GM23338 (cell line): ENCODE data around the gene UGT2A1. TPM values are rescaled to one million over a fixed set of nuclear protein-coding genes. Genes with fewer than 3 reads are reported as not detected.

Source experiments
- ATAC-seq: fragments of 200-7000 bp; cut with Tn5 transposase; 3 replicates; pipeline ENCODE4 v1.9.1; 2020
- DNase-seq: peaks from one replicate; pipeline ENCODE4 v3.0.0-alpha.2; 2015; ENCODE audit warnings: low spot score
- H2AFZ ChIP-seq: fragments of 200-600 bp; sonication (generic); 2 replicates; pipeline ENCODE4 v1.8.0; 2016; ENCODE audit warnings: antibody characterized with exemption, mild to moderate bottlenecking, moderate library complexity
- H3F3A ChIP-seq: fragments of 200-600 bp; sonication (generic); replicated peaks from 2 replicates; pipeline ENCODE4 v1.8.0; 2017; ENCODE audit warnings: antibody characterized with exemption, mixed run types, low read depth
- H3K27ac ChIP-seq: fragments of 200-600 bp; sonication (generic); 2 replicates; pipeline ENCODE4 v1.6.1; 2016; ENCODE audit warnings: low read depth
- H3K27me3 ChIP-seq: fragments of 200-600 bp; sonication (generic); 2 replicates; pipeline ENCODE4 v1.8.0; 2016; ENCODE audit warnings: mild to moderate bottlenecking, mixed run types, moderate library complexity; ENCODE audit not compliant: insufficient read depth
- H3K36me3 ChIP-seq: fragments of 200-600 bp; sonication (generic); 2 replicates; pipeline ENCODE4 v1.8.0; 2016; ENCODE audit warnings: mild to moderate bottlenecking; ENCODE audit not compliant: insufficient read depth
- H3K4me1 ChIP-seq: fragments of 200-600 bp; sonication (generic); 2 replicates; pipeline ENCODE4 v1.8.0; 2016; ENCODE audit warnings: mild to moderate bottlenecking, moderate library complexity; ENCODE audit not compliant: insufficient read depth
- H3K4me2 ChIP-seq: fragments of 200-600 bp; sonication (generic); 2 replicates; pipeline ENCODE4 v1.7.1; 2017; ENCODE audit warnings: mixed run types
- H3K4me3 ChIP-seq: fragments of 200-600 bp; sonication (generic); 2 replicates; pipeline ENCODE4 v1.6.1; 2016; ENCODE audit warnings: mixed run types
- H3K79me2 ChIP-seq: fragments of 200-600 bp; sonication (generic); replicated peaks from 2 replicates; pipeline ENCODE4 v1.8.0; 2017; ENCODE audit warnings: mild to moderate bottlenecking; ENCODE audit not compliant: insufficient read depth
- H3K9me2 ChIP-seq: fragments of 200-600 bp; sonication (generic); 2 replicates; pipeline ENCODE4 v1.8.0; 2017; ENCODE audit not compliant: insufficient read depth
- H4K20me1 ChIP-seq: fragments of 200-600 bp; sonication (generic); replicated peaks from 2 replicates; pipeline ENCODE4 v1.8.0; 2017; ENCODE audit warnings: mild to moderate bottlenecking; ENCODE audit not compliant: insufficient read depth
- H3K27ac Mint-ChIP-seq: 2 replicates; pipeline ENCODE4 v1.8.0; 2020; ENCODE audit warnings: inconsistent platforms, mild to moderate bottlenecking, moderate library complexity, mixed read lengths
- H3K27me3 Mint-ChIP-seq: 3 replicates; pipeline ENCODE4 v1.8.0; 2022; ENCODE audit warnings: low read depth, mild to moderate bottlenecking, moderate library complexity, mixed read lengths, inconsistent platforms; ENCODE audit not compliant: insufficient read depth, poor library complexity
- H3K36me3 Mint-ChIP-seq: 3 replicates; pipeline ENCODE4 v1.8.0; 2021; ENCODE audit warnings: low read depth, mild to moderate bottlenecking, inconsistent platforms, moderate library complexity, mixed read lengths
- H3K4me1 Mint-ChIP-seq: 3 replicates; pipeline ENCODE4 v1.8.0; 2020; ENCODE audit warnings: mild to moderate bottlenecking, inconsistent platforms, mixed read lengths
- H3K4me3 Mint-ChIP-seq: 3 replicates; pipeline ENCODE4 v1.8.0; 2021; ENCODE audit warnings: moderate library complexity, mild to moderate bottlenecking, inconsistent platforms, mixed read lengths
- H3K9me3 Mint-ChIP-seq: 3 replicates; pipeline ENCODE4 v1.8.0; 2020; ENCODE audit warnings: moderate library complexity, mild to moderate bottlenecking, inconsistent platforms, mixed read lengths
- CREB1 ChIP-seq: fragments of 250-450 bp; sonication (Bioruptor Pico); IDR thresholded peaks from 2 replicates; pipeline ENCODE4 v1.5.0; 2020; ENCODE audit warnings: low read depth, mild to moderate bottlenecking, moderate library complexity
- EZH2 ChIP-seq: fragments of 200-600 bp; sonication (generic); IDR thresholded peaks from one replicate; pipeline ENCODE4 v1.8.0; 2017; ENCODE audit warnings: antibody characterized with exemption, mild to moderate bottlenecking, low read depth; ENCODE audit not compliant: unreplicated experiment
- EZH2phosphoT487 ChIP-seq: fragments of 200-600 bp; sonication (generic); IDR thresholded peaks from one replicate; pipeline ENCODE4 v1.8.1; 2018; ENCODE audit warnings: antibody characterized with exemption; ENCODE audit not compliant: unreplicated experiment
- JUNB ChIP-seq: IDR thresholded peaks from one replicate; pipeline ENCODE4 v1.6.1; 2016; ENCODE audit warnings: antibody characterized with exemption; ENCODE audit not compliant: unreplicated experiment
- NANOG ChIP-seq: IDR thresholded peaks from 2 replicates; pipeline ENCODE4 v1.6.1; 2016; ENCODE audit warnings: antibody characterized with exemption, borderline replicate concordance
- POLR2AphosphoS5 ChIP-seq: IDR thresholded peaks from 2 replicates; pipeline ENCODE4 v1.6.1; 2016; ENCODE audit warnings: antibody characterized with exemption, low read depth
- STAT1 ChIP-seq: IDR thresholded peaks from one replicate; pipeline ENCODE4 v1.6.1; 2016; ENCODE audit warnings: antibody characterized with exemption; ENCODE audit not compliant: unreplicated experiment
- ZNF114 ChIP-seq: fragments of 250-450 bp; sonication (Bioruptor Pico); IDR thresholded peaks from 2 replicates; pipeline ENCODE4 v1.5.0; 2020; ENCODE audit warnings: mild to moderate bottlenecking, moderate library complexity
- ZNF331 ChIP-seq: fragments of 250-450 bp; sonication (Bioruptor Pico); IDR thresholded peaks from 2 replicates; pipeline ENCODE4 v1.5.0; 2020; ENCODE audit warnings: low read depth, mild to moderate bottlenecking, moderate library complexity
- polyA plus RNA-seq: library from polyadenylated mRNA; unstranded; fragments of >200 nt; fragmentation: Nextera tagmentation; extraction: Ambion mirVana; gene quantifications from 2 replicates; pipeline ENCODE4 v1.2.1, GENCODE V29; 2016
- total RNA-seq: library from RNA; depleted of rRNA; stranded (reverse); fragments of >200 nt; shearing (Covaris generic); gene quantifications from 2 replicates; pipeline ENCODE4 v1.2.3, GENCODE V29; 2014
- TF ChIP-seq, protein P1 (sequence below): IDR thresholded peaks from 2 replicates; pipeline ENCODE4 v1.6.1; 2016; ENCODE audit warnings: antibody characterized with exemption
- TF ChIP-seq, protein P2 (sequence below): IDR thresholded peaks from one replicate; pipeline ENCODE4 v1.6.1; 2018; ENCODE audit warnings: antibody characterized with exemption; ENCODE audit not compliant: unreplicated experiment
- TF ChIP-seq, protein P3 (sequence below): fragments of 250-450 bp; sonication (Bioruptor Pico); IDR thresholded peaks from 2 replicates; pipeline ENCODE4 v1.5.0; 2020; ENCODE audit warnings: mild to moderate bottlenecking, moderate library complexity
- TF ChIP-seq, protein P4 (sequence below), 2 experiments: fragments of 200-600 bp in 1 of 2; sonication (generic) in 1 of 2; conservative IDR thresholded peaks; 2 replicates each; pipeline versions ENCODE4 v1.5.1 to v1.6.1; 2016 to 2017; ENCODE audit warnings: antibody characterized with exemption in 2 of 2, low read depth in 2 of 2, mild to moderate bottlenecking in 2 of 2, moderate library complexity in 1 of 2

Gene UGT2A1
- total and polyA plus RNA-seq, 2 experiments from 2014 or later = not detected

DNA sequence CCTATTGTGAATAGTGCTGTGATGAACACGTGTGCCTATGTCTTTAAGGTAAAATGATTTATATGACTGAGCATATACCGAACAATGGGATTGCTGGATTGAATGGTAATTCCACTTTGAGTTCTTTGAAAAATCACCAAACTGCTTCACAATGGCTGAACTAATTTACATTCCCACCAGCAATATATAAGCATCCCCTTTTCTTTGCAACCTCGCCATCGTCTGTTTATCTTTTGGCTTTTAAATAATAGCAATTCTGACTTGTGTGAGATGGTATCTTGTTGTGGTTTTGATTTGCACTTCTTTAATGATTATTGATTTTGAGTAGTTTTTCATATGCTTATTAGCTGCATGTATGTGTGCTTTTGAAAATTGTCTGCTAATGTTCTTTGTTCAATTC lies 31.8 kb upstream of the UGT2A1 start:
- Histone ChIP-seq H3K27ac (no peak overlapping the region), H3K27me3 (no peaks in the 10 kb centered on the region), H3K36me3 (no peaks in the 10 kb centered on the region; the same call in 1 of the 2 replicates), H3K4me2 (no peak overlapping the region), H3K4me1 (no peaks in the 10 kb centered on the region), H3F3A (no peaks in the 10 kb centered on the region), H3K79me2 (no peaks in the 10 kb centered on the region), H3K9me2 (no peaks in the 10 kb centered on the region), H3K4me3 (no peak overlapping the region), H2AFZ (no peak overlapping the region), H4K20me1 (no peaks in the 10 kb centered on the region)
- TF ChIP-seq EZH2 (no peak), POLR2AphosphoS5 (no peak), NANOG (no peak), CREB1 (CRISPR knock-in tag) (no peak), ZNF114 (CRISPR knock-in tag) (no peak), STAT1 (no peak), JUNB (no peak), ZNF331 (CRISPR knock-in tag) (no peak), EZH2phosphoT487 (no peak)
- TF ChIP-seq, protein P1, sequence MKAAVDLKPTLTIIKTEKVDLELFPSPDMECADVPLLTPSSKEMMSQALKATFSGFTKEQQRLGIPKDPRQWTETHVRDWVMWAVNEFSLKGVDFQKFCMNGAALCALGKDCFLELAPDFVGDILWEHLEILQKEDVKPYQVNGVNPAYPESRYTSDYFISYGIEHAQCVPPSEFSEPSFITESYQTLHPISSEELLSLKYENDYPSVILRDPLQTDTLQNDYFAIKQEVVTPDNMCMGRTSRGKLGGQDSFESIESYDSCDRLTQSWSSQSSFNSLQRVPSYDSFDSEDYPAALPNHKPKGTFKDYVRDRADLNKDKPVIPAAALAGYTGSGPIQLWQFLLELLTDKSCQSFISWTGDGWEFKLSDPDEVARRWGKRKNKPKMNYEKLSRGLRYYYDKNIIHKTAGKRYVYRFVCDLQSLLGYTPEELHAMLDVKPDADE = no peak
- TF ChIP-seq, protein P2, sequence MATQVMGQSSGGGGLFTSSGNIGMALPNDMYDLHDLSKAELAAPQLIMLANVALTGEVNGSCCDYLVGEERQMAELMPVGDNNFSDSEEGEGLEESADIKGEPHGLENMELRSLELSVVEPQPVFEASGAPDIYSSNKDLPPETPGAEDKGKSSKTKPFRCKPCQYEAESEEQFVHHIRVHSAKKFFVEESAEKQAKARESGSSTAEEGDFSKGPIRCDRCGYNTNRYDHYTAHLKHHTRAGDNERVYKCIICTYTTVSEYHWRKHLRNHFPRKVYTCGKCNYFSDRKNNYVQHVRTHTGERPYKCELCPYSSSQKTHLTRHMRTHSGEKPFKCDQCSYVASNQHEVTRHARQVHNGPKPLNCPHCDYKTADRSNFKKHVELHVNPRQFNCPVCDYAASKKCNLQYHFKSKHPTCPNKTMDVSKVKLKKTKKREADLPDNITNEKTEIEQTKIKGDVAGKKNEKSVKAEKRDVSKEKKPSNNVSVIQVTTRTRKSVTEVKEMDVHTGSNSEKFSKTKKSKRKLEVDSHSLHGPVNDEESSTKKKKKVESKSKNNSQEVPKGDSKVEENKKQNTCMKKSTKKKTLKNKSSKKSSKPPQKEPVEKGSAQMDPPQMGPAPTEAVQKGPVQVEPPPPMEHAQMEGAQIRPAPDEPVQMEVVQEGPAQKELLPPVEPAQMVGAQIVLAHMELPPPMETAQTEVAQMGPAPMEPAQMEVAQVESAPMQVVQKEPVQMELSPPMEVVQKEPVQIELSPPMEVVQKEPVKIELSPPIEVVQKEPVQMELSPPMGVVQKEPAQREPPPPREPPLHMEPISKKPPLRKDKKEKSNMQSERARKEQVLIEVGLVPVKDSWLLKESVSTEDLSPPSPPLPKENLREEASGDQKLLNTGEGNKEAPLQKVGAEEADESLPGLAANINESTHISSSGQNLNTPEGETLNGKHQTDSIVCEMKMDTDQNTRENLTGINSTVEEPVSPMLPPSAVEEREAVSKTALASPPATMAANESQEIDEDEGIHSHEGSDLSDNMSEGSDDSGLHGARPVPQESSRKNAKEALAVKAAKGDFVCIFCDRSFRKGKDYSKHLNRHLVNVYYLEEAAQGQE = no peak
- TF ChIP-seq, protein P3, sequence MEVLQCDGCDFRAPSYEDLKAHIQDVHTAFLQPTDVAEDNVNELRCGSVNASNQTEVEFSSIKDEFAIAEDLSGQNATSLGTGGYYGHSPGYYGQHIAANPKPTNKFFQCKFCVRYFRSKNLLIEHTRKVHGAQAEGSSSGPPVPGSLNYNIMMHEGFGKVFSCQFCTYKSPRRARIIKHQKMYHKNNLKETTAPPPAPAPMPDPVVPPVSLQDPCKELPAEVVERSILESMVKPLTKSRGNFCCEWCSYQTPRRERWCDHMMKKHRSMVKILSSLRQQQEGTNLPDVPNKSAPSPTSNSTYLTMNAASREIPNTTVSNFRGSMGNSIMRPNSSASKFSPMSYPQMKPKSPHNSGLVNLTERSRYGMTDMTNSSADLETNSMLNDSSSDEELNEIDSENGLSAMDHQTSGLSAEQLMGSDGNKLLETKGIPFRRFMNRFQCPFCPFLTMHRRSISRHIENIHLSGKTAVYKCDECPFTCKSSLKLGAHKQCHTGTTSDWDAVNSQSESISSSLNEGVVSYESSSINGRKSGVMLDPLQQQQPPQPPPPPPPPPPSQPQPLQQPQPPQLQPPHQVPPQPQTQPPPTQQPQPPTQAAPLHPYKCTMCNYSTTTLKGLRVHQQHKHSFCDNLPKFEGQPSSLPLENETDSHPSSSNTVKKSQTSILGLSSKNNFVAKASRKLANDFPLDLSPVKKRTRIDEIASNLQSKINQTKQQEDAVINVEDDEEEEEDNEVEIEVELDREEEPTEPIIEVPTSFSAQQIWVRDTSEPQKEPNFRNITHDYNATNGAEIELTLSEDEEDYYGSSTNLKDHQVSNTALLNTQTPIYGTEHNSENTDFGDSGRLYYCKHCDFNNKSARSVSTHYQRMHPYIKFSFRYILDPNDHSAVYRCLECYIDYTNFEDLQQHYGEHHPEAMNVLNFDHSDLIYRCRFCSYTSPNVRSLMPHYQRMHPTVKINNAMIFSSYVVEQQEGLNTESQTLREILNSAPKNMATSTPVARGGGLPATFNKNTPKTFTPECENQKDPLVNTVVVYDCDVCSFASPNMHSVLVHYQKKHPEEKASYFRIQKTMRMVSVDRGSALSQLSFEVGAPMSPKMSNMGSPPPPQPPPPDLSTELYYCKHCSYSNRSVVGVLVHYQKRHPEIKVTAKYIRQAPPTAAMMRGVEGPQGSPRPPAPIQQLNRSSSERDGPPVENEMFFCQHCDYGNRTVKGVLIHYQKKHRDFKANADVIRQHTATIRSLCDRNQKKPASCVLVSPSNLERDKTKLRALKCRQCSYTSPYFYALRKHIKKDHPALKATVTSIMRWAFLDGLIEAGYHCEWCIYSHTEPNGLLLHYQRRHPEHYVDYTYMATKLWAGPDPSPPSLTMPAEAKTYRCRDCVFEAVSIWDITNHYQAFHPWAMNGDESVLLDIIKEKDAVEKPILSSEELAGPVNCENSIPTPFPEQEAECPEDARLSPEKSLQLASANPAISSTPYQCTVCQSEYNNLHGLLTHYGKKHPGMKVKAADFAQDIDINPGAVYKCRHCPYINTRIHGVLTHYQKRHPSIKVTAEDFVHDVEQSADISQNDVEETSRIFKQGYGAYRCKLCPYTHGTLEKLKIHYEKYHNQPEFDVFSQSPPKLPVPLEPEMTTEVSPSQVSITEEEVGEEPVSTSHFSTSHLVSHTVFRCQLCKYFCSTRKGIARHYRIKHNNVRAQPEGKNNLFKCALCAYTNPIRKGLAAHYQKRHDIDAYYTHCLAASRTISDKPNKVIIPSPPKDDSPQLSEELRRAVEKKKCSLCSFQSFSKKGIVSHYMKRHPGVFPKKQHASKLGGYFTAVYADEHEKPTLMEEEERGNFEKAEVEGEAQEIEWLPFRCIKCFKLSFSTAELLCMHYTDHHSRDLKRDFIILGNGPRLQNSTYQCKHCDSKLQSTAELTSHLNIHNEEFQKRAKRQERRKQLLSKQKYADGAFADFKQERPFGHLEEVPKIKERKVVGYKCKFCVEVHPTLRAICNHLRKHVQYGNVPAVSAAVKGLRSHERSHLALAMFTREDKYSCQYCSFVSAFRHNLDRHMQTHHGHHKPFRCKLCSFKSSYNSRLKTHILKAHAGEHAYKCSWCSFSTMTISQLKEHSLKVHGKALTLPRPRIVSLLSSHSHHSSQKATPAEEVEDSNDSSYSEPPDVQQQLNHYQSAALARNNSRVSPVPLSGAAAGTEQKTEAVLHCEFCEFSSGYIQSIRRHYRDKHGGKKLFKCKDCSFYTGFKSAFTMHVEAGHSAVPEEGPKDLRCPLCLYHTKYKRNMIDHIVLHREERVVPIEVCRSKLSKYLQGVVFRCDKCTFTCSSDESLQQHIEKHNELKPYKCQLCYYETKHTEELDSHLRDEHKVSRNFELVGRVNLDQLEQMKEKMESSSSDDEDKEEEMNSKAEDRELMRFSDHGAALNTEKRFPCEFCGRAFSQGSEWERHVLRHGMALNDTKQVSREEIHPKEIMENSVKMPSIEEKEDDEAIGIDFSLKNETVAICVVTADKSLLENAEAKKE (CRISPR knock-in tag) = no peak
- TF ChIP-seq, protein P4, sequence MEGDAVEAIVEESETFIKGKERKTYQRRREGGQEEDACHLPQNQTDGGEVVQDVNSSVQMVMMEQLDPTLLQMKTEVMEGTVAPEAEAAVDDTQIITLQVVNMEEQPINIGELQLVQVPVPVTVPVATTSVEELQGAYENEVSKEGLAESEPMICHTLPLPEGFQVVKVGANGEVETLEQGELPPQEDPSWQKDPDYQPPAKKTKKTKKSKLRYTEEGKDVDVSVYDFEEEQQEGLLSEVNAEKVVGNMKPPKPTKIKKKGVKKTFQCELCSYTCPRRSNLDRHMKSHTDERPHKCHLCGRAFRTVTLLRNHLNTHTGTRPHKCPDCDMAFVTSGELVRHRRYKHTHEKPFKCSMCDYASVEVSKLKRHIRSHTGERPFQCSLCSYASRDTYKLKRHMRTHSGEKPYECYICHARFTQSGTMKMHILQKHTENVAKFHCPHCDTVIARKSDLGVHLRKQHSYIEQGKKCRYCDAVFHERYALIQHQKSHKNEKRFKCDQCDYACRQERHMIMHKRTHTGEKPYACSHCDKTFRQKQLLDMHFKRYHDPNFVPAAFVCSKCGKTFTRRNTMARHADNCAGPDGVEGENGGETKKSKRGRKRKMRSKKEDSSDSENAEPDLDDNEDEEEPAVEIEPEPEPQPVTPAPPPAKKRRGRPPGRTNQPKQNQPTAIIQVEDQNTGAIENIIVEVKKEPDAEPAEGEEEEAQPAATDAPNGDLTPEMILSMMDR (conservative IDR thresholded peaks at IDR 0.05; ENCODE audit: low read depth in 2 of 2) = no peak
- DNase-seq (no peak), ATAC-seq (no peak)
- no peak overlapping the region for H3K27ac Mint-ChIP-seq
- peaks cover 2% of the 10 kb centered on the region for H3K27me3 Mint-ChIP-seq
- no peaks in the 10 kb centered on the region for H3K36me3 Mint-ChIP-seq
- no peaks in the 10 kb centered on the region for H3K9me3 Mint-ChIP-seq
- H3K4me3 Mint-ChIP-seq = no peak overlapping the region
- no peaks in the 10 kb centered on the region for H3K4me1 Mint-ChIP-seq
